Astrocyte (in vitro differentiated cells and primary cell): ENCODE measurements around the gene VPS13D.

ENCODE experiments used
- EZH2 ChIP-seq: IDR thresholded peaks from 2 replicates; pipeline ENCODE4 v1.6.1; 2012; ENCODE audit warnings: mild to moderate bottlenecking, low read length, inconsistent platforms; ENCODE audit not compliant: insufficient read depth
- TF ChIP-seq, protein P1 (sequence below): IDR thresholded peaks from 2 replicates; pipeline ENCODE4 v1.5.1; 2011; ENCODE audit warnings: low read depth, mild to moderate bottlenecking, inconsistent platforms, low read length, moderate library complexity; ENCODE audit not compliant: insufficient read depth

DNA sequence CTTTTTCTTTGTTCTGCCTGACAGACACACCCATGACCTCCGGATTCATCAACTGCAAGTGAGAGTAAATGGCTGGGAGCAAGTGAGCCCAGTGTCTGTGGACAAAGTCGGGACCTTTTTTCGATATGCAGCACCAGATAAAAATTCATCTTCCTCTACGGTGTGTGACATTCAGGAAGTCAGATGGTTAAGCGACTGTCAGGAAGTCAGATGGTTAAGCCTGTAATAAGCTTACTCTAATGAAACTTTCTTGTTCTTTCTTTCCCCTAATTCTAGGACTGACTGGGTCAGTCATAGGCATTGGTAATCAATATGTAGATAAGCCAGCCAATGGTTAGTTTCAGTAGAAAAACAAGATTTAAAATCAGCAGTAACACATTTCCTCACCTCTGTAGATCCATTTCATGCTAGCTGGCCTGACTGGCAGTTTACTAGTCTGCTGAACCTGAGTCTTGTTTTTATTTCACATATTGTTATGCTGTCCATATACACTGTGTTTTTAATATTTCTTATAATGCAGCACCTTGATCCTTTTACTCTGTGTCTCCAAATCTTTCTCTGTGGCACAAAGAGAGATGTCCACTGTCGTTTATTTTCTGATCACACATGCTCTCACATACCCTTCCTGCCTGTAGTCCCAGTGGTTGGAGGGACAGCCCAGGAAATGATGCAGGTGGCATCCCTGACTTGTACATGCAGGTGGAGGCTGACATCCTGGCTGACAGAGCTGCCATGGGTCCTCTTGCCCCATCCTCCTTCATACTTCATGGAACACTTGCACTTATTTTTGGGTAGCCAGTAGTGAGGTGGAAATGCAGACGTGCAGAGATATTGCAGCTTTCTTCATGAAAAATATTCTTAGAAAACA, 115.8 kb downstream of the VPS13D start:
- TF ChIP-seq, protein P1, sequence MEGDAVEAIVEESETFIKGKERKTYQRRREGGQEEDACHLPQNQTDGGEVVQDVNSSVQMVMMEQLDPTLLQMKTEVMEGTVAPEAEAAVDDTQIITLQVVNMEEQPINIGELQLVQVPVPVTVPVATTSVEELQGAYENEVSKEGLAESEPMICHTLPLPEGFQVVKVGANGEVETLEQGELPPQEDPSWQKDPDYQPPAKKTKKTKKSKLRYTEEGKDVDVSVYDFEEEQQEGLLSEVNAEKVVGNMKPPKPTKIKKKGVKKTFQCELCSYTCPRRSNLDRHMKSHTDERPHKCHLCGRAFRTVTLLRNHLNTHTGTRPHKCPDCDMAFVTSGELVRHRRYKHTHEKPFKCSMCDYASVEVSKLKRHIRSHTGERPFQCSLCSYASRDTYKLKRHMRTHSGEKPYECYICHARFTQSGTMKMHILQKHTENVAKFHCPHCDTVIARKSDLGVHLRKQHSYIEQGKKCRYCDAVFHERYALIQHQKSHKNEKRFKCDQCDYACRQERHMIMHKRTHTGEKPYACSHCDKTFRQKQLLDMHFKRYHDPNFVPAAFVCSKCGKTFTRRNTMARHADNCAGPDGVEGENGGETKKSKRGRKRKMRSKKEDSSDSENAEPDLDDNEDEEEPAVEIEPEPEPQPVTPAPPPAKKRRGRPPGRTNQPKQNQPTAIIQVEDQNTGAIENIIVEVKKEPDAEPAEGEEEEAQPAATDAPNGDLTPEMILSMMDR, result no peak
- no peak for TF ChIP-seq EZH2
